Ovary (tissue), 9 donors: ENCODE results near the gene FRMD4A. TPM values are rescaled to one million over a fixed set of nuclear protein-coding genes. Genes with fewer than 3 reads are reported as not detected.

Source experiments
- DNase-seq, 5 donors: peaks; one replicate each; pipeline ENCODE4 v3.0.0-alpha.2; 2019 to 2020
- H3K27ac ChIP-seq, 2 donors: fragments of 200-600 bp; one replicate each; pipeline versions ENCODE4 v1.5.1 to v1.8.0; 2019 to 2022
- H3K27me3 ChIP-seq: fragments of 200-600 bp; one replicate; pipeline ENCODE4 v1.8.0; 2022
- H3K36me3 ChIP-seq: fragments of 200-600 bp; sonication (generic); one replicate; pipeline ENCODE4 v1.5.1; 2019
- H3K4me1 ChIP-seq: one replicate; pipeline ENCODE4 v1.8.1; 2013; ENCODE audit warnings: mild to moderate bottlenecking, moderate library complexity; ENCODE audit not compliant: insufficient read depth
- H3K4me3 ChIP-seq: fragments of 200-600 bp; sonication (generic); one replicate; pipeline ENCODE4 v1.5.1; 2017
- H3K9me3 ChIP-seq, 2 donors: fragments of 200-600 bp in 1 of 2; sonication (generic) in 1 of 2; one replicate each; pipeline versions ENCODE4 v1.5.1 to v1.8.1; 2013 to 2019; ENCODE audit warnings: mild to moderate bottlenecking in 1 of 2, moderate library complexity in 1 of 2
- EP300 ChIP-seq: sonication (generic); formaldehyde crosslinking; IDR thresholded peaks from one replicate; pipeline ENCODE4 v1.6.1; 2017; ENCODE audit warnings: antibody characterized with exemption
- POLR2A ChIP-seq: fragments of 450-650 bp; IDR thresholded peaks from one replicate; pipeline ENCODE4 v1.6.1; 2017; ENCODE audit warnings: antibody characterized with exemption, mild to moderate bottlenecking, moderate library complexity
- WGBS, 3 donors: extraction: QIAGEN DNeasy Blood & Tissue Kit in 1 of 3; methylation state at CpG; one replicate each; pipeline versions ENCODE4 v1.1.5 to v1.1.7; 2013 to 2017; 5-methylcytosine and 5-hydroxymethylcytosine counted together
- intact Hi-C, 4 donors: fragments of 100-400 bp; cut with DNase I; formaldehyde crosslinking; loops; one replicate each; pipeline versions ENCODE4 v1.11.0 to v1.15.1; 2022 to 2023
- polyA plus RNA-seq, 2 donors: library from polyadenylated mRNA; stranded (reverse); fragments of 200-250 nt in 1 of 2; fragments of 350-450 nt in 1 of 2; fragmentation: Illumina TruSeq in 1 of 2; extraction: RNeasy Lipid Tissue Mini Kit (QIAGEN cat#74804) in 1 of 2; gene quantifications; one replicate each; pipeline ENCODE4 v1.2.3, GENCODE V29; 2013 to 2014
- total RNA-seq, 7 donors: library from RNA; depleted of rRNA in 2 of 7; stranded (reverse); fragments of >200 nt in 2 of 7; fragmentation: NEBNext Ultra II Directional in 3 of 7; extraction: Animal tissue kit (Norgen Biotek cat#: 25700) in 3 of 7; gene quantifications; one replicate each; pipeline versions ENCODE4 v1.1.0 to v1.2.4, GENCODE V29; 2016 to 2023
- TF ChIP-seq, protein P1 (sequence below), 3 donors: fragments of 450-650 bp in 2 of 3; fragments of 200-600 bp in 1 of 3; IDR thresholded peaks; one replicate each; pipeline versions ENCODE4 v1.5.1 to v1.8.0; 2016 to 2022; ENCODE audit warnings: antibody characterized with exemption in 3 of 3, mild to moderate bottlenecking in 1 of 3
- donor health status: DM: no; HTN: no; CAD: no; lungs with moderate emphysema.
- donor health status: DM: no; HTN: no; CAD: no.
- donor health status: Bipolar disorder and iron deficiency.
- donor health status: DM: yes; HTN: yes; CAD: no.
- donor health status: DM: no; HTN: no; CAD: no.
- donor health status: DM: yes; HTN: yes; CAD: no.

FRMD4A gene
- total and polyA plus RNA-seq, 9 donors: 5.5 to 24.7 (median 11.3) TPM

DNA sequence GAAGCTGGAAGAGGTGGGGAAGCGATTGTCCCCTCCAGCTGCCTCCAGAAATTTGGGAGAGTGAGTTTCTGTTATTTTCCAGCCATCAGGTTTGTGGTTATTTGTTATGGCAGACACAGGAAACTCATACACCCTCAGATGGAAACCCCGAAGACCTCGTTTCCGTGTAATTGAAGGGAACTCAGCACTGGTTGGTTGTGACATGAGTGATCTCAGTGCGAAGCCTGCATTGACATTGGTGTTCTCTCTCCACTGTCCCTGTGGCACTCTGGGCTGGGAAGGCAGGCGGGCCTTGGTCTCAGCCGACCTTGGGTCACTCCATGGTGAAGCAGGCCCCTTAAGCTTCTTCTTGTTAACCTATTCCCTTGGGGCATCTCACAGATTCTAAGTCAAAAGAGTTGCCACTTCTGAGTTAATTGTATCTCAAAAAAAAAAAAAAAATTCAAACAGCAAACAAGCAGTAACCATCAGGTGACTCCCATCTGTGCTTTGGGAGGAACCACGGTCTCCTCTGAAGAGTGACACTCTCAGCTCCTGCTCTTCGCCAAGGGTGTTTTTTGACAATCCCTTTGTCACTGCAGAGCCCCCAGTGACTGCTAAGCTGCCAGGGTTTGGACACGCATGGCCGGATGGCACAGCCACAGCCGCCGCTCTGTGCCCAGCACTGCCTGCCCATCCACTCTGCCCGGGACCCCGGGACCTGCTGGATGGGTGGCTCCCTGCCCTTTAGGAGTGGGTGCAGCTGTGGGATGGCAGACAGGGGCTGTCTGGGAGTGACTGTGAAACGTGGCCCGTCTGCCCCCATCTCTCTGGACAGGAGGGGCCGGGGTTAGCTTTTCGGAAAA lies 510.4 kb downstream of the FRMD4A start:
- Histone ChIP-seq H3K4me1 (peaks cover 3% of the 10 kb centered on the region), H3K4me3 (no peak overlapping the region), H3K36me3 (no peaks in the 10 kb centered on the region), H3K27me3 (no peaks in the 10 kb centered on the region), H3K9me3 (no peaks in the 10 kb centered on the region), H3K27ac (no peak overlapping the region)
- intact Hi-C loops: no loop called here
- 88 to 92% (median 90%) methylated on average over 19 of the region's 19 CpGs for WGBS, 3 donors
- TF ChIP-seq POLR2A: no peak
- TF ChIP-seq, protein P1, sequence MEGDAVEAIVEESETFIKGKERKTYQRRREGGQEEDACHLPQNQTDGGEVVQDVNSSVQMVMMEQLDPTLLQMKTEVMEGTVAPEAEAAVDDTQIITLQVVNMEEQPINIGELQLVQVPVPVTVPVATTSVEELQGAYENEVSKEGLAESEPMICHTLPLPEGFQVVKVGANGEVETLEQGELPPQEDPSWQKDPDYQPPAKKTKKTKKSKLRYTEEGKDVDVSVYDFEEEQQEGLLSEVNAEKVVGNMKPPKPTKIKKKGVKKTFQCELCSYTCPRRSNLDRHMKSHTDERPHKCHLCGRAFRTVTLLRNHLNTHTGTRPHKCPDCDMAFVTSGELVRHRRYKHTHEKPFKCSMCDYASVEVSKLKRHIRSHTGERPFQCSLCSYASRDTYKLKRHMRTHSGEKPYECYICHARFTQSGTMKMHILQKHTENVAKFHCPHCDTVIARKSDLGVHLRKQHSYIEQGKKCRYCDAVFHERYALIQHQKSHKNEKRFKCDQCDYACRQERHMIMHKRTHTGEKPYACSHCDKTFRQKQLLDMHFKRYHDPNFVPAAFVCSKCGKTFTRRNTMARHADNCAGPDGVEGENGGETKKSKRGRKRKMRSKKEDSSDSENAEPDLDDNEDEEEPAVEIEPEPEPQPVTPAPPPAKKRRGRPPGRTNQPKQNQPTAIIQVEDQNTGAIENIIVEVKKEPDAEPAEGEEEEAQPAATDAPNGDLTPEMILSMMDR (IDR thresholded peaks at IDR 0.05): no peak
- TF ChIP-seq EP300: no peak
- DNase-seq: no peak

DNA sequence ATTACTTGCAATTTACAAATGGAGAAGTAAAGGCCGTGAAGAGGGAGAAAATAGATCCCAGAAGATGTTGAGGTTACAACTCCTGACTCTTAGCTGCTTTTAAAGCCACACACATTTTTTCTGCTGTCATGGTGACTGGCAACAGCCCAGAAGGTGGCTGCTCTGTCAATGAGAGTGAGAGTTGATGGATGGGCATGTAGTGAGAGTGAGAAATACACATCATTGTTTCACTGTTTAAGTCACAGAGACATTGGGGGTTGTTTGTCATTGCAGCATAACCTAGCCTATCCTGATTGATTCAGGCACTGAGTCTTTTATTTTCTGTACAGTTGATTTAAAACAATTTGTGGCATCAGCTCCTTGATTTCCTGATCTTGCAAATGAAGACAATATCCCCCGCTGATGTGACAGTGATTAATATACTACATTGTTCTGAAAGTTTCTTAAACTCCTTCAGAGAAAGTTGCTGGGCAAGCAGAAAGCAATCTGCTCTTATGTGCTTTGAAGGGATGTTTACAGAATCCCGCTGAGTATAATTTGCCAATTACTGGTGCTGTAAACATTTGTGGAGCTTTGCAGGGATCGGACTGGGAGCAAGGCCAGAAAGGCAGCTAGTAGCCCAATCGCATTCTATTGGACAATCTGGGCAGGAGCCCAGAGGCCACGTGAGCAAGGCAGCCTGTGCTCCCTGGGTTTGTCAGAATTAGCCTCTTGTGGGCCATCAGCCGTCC lies 514.4 kb downstream of the FRMD4A start:
- peaks cover 1% of the 10 kb centered on the region for H3K4me1 ChIP-seq
- no peak overlapping the region for H3K4me3 ChIP-seq
- H3K36me3 ChIP-seq: no peaks in the 10 kb centered on the region
- H3K27ac ChIP-seq: no peak overlapping the region
- H3K9me3 ChIP-seq: no peaks in the 10 kb centered on the region
- DNase-seq: peak in 2 of 5 donors; percentile 24 to 46
- TF ChIP-seq EP300 (no peak), POLR2A (no peak)
- TF ChIP-seq, protein P1 (IDR thresholded peaks at IDR 0.05): no peak
- WGBS, 3 donors: 25 to 36% (median 27%) methylated on average over 7 of the region's 7 CpGs
- intact Hi-C loops: no loop called here
- H3K27me3 ChIP-seq: no peaks in the 10 kb centered on the region

DNA sequence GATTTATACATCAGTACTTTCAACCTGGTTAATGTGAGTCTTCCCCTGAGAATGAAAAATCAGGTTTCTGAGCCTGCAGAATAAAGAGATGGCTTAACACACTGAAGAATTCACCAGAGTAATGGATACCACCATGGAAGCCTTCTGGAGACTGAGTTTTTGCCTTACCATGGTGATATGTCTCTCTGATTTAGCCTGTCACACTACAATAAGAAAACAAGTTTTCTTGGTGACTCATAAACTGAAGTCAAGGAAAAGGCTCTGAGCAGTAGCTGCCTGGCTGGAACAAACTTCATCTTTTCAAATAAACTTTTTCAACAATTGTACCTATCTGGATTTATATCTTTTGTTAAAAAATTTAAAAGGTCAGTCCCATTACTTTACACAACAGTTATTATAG lies 515.0 kb downstream of the FRMD4A start:
- Histone ChIP-seq H3K27me3 (no peaks in the 10 kb centered on the region), H3K4me3 (no peak overlapping the region), H3K36me3 (no peaks in the 10 kb centered on the region), H3K9me3 (no peaks in the 10 kb centered on the region), H3K27ac (no peak overlapping the region), H3K4me1 (peaks cover 1% of the 10 kb centered on the region)
- no peak for DNase-seq
- TF ChIP-seq, protein P1 (IDR thresholded peaks at IDR 0.05): no peak
- no peak for TF ChIP-seq POLR2A
- TF ChIP-seq EP300: no peak
- intact Hi-C loops: no loop called here

DNA sequence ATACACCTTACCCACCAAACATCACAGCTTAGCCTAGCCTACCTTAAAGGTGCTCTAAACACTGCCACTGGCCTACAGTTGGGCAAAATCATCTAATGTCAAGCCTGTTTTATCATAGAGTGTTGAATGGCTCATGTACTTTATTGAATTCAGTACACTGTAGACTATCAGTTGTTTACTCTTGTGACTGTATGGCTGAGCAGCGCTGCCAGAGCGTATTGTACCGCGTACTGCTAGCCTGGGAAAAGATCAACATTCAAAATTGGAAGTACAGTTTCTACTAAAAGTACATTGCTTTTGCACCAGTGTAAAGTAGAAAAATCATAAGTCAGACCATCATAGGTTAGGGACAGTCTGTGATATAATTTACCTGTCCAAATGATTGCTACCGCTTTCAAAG lies 517.2 kb downstream of the FRMD4A start:
- intact Hi-C loops: no loop called here
- no peaks in the 10 kb centered on the region for H3K36me3 ChIP-seq
- no peaks in the 10 kb centered on the region for H3K27me3 ChIP-seq
- no peak for DNase-seq
- H3K4me1 ChIP-seq: peaks cover 1% of the 10 kb centered on the region
- H3K9me3 ChIP-seq: no peaks in the 10 kb centered on the region
- WGBS, 3 donors: 71 to 85% (median 84%) methylated on average over 5 of the region's 5 CpGs
- H3K4me3 ChIP-seq: no peak overlapping the region
- no peak overlapping the region for H3K27ac ChIP-seq
- TF ChIP-seq, protein P1 (IDR thresholded peaks at IDR 0.05): no peak
- no peak for TF ChIP-seq EP300
- no peak for TF ChIP-seq POLR2A
